ENCODE data around the gene PRXL2A. TPM values are rescaled to one million over a fixed set of nuclear protein-coding genes. Genes with fewer than 3 reads are reported as not detected.

Gene PRXL2A
- total and polyA plus RNA-seq, 10 of the 15 experiments (the other 5 are each of a cell fraction or from before 2014, with no cell fraction given) = 2.8 to 15.6 (median 11.1) TPM

DNA sequence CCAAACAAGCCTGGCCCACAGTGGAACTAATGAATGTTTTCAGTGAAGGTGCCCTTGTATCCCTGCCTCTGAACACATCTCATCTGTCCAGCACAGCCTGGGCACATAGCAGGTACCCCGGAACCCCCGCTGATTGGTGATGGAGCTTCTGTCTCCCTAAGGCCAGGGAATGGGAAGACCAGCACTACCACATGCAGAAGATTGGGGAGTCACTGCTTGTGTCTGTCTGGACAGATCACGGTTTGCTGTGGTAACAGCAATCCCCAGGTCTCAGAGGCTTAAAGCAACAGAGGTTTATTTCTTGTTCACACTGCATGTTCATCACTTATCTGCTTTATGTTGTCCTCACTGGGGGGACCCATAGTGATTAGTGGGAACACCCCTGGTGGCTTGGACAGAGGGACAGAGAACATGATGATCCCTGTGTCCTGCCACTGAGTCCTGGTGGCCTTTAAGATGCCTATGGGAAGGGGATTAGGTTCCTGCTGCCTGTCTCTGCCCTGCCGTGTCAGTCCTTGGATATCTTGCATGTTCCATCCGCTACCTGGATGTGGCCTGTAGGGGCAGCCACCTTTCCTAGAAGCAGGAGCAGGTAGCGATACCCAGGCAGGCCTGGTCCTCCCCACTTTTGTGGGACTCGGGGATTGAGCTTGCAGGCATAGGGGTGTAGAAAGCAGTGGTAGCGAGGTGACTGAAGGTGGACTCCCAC is 49.4 kb downstream of the PRXL2A start:
- no peaks in the 10 kb centered on the region for H3K36me3 ChIP-seq (ENCODE audit: control insufficient read depth in 2 of 2, insufficient read depth in 2 of 2, low read length in 1 of 2)
- TSS peak; percentile 37 for BruUV-seq (replicated peaks)
- no peaks in the 10 kb centered on the region; the same call in 1 of the 2 replicates for H4K20me1 ChIP-seq (ENCODE audit: control insufficient read depth, insufficient read depth)
- ATAC-seq (no peak), DNase-seq (ENCODE audit: low read depth, low spot score) (no peak), FAIRE-seq (no peak)
- H3K4me2 ChIP-seq (ENCODE audit: control insufficient read depth, insufficient read depth) = peak overlapping the region; percentile 51
- SMC1A ChIA-PET (ENCODE audit: uncharacterized antibody, unreplicated experiment) = interaction anchor here (0.9 to 36.0 kb wide), 6 partner anchors 11 to 48 kb away, joined by 3 to 1038 read pairs (median 6); no protein-coding TSS in a partner anchor
- no peaks in the 10 kb centered on the region for H3K27me3 ChIP-seq (replicated peaks in 1 of 2; ENCODE audit: control insufficient read depth in 2 of 2, insufficient read depth in 2 of 2, low read length in 1 of 2)
- peak overlapping the region; percentile 45 for H3K27ac ChIP-seq (ENCODE audit: control insufficient read depth, insufficient read depth)
- no peaks in the 10 kb centered on the region for H3K9me3 ChIP-seq (replicated peaks; ENCODE audit: control insufficient read depth, insufficient read depth, low read length)
- intact Hi-C loops (cut with micrococcal nuclease; ENCODE audit: unreplicated experiment) (loop anchor here (5.0 to 10.0 kb wide), 3 partner anchors 45 to 647 kb away; no protein-coding TSS in a partner anchor), in situ Hi-C loops (cut with MboI) (no loop called here)
- peak overlapping the region; percentile 92 for H3K4me3 ChIP-seq
- RAD21 ChIA-PET (ENCODE audit: unreplicated experiment) = interaction anchor here (1.8 to 21.4 kb wide), 7 partner anchors 7 to 45 kb away, joined by 6 to 412 read pairs (median 32); no protein-coding TSS in a partner anchor
- H3K4me1 ChIP-seq (ENCODE audit: control insufficient read depth, insufficient read depth, low read length) = peaks cover 68% of the 10 kb centered on the region
- CTCF ChIA-PET = interaction anchor here (1.2 to 21.5 kb wide), 7 partner anchors 9 to 43 kb away, joined by 5 to 402 read pairs (median 15); no protein-coding TSS in a partner anchor
- WGBS (ENCODE audit: insufficient coverage, insufficient replicate concordance, low lambda C conversion rate, missing lambda C conversion rate) = 93% methylated on average over 8 of the region's 8 CpGs
- H3K9ac ChIP-seq (ENCODE audit: control insufficient read depth, insufficient read depth, low read length) = peak overlapping the region; percentile 5; the same call in 1 of the 2 replicates
- POLR2A ChIA-PET = interaction anchor here (1.1 to 9.6 kb wide), 4 partner anchors 10 to 45 kb away, joined by 3 to 190 read pairs (median 45); no protein-coding TSS in a partner anchor
- no peak overlapping the region for H2AFZ ChIP-seq (ENCODE audit: control insufficient read depth, low read depth, low read length)
- H3K79me2 ChIP-seq (ENCODE audit: control insufficient read depth, insufficient read depth, low read length) = peaks cover 77% of the 10 kb centered on the region
- TF ChIP-seq, protein P1, sequence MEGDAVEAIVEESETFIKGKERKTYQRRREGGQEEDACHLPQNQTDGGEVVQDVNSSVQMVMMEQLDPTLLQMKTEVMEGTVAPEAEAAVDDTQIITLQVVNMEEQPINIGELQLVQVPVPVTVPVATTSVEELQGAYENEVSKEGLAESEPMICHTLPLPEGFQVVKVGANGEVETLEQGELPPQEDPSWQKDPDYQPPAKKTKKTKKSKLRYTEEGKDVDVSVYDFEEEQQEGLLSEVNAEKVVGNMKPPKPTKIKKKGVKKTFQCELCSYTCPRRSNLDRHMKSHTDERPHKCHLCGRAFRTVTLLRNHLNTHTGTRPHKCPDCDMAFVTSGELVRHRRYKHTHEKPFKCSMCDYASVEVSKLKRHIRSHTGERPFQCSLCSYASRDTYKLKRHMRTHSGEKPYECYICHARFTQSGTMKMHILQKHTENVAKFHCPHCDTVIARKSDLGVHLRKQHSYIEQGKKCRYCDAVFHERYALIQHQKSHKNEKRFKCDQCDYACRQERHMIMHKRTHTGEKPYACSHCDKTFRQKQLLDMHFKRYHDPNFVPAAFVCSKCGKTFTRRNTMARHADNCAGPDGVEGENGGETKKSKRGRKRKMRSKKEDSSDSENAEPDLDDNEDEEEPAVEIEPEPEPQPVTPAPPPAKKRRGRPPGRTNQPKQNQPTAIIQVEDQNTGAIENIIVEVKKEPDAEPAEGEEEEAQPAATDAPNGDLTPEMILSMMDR (IDR thresholded peaks at IDR 0.05 in 2 of 3, conservative IDR thresholded peaks at IDR 0.05 in 1 of 3; ENCODE audit: control insufficient read depth in 2 of 3, extremely low read depth in 1 of 3, insufficient read depth in 1 of 3, low read depth in 3 of 3, low read length in 3 of 3) = 0 out of 6 replicates have a peak, but pooled peaks of 1 of the 3 experiments have one; percentile 6
- TF ChIP-seq, protein P2, sequence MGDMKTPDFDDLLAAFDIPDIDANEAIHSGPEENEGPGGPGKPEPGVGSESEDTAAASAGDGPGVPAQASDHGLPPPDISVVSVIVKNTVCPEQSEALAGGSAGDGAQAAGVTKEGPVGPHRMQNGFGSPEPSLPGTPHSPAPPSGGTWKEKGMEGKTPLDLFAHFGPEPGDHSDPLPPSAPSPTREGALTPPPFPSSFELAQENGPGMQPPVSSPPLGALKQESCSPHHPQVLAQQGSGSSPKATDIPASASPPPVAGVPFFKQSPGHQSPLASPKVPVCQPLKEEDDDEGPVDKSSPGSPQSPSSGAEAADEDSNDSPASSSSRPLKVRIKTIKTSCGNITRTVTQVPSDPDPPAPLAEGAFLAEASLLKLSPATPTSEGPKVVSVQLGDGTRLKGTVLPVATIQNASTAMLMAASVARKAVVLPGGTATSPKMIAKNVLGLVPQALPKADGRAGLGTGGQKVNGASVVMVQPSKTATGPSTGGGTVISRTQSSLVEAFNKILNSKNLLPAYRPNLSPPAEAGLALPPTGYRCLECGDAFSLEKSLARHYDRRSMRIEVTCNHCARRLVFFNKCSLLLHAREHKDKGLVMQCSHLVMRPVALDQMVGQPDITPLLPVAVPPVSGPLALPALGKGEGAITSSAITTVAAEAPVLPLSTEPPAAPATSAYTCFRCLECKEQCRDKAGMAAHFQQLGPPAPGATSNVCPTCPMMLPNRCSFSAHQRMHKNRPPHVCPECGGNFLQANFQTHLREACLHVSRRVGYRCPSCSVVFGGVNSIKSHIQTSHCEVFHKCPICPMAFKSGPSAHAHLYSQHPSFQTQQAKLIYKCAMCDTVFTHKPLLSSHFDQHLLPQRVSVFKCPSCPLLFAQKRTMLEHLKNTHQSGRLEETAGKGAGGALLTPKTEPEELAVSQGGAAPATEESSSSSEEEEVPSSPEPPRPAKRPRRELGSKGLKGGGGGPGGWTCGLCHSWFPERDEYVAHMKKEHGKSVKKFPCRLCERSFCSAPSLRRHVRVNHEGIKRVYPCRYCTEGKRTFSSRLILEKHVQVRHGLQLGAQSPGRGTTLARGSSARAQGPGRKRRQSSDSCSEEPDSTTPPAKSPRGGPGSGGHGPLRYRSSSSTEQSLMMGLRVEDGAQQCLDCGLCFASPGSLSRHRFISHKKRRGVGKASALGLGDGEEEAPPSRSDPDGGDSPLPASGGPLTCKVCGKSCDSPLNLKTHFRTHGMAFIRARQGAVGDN (IDR thresholded peaks at IDR 0.05) = no peak
- no peak for TF ChIP-seq BCL11A (IDR thresholded peaks at IDR 0.05; ENCODE audit: low read depth, low read length)
- TF ChIP-seq BHLHE40 (IDR thresholded peaks at IDR 0.05; ENCODE audit: borderline replicate concordance in 1 of 2, low read depth in 2 of 2, low read length in 1 of 2) = peak in 1 of 2 experiments; percentile 4; a peak in 1 of 4 replicates
- TF ChIP-seq IKZF1 (conservative IDR thresholded peaks at IDR 0.05) = peak; percentile 28; the same call in 1 of the 2 replicates
- TF ChIP-seq KDM1A (IDR thresholded peaks at IDR 0.05; ENCODE audit: borderline replicate concordance) = no peak
- TF ChIP-seq DPF2 (IDR thresholded peaks at IDR 0.05) = no peak
- TF ChIP-seq ESRRA (IDR thresholded peaks at IDR 0.05; ENCODE audit: low read length) = no peak
- no peak for TF ChIP-seq ZNF24 (IDR thresholded peaks at IDR 0.05)
- TF ChIP-seq, protein P3, sequence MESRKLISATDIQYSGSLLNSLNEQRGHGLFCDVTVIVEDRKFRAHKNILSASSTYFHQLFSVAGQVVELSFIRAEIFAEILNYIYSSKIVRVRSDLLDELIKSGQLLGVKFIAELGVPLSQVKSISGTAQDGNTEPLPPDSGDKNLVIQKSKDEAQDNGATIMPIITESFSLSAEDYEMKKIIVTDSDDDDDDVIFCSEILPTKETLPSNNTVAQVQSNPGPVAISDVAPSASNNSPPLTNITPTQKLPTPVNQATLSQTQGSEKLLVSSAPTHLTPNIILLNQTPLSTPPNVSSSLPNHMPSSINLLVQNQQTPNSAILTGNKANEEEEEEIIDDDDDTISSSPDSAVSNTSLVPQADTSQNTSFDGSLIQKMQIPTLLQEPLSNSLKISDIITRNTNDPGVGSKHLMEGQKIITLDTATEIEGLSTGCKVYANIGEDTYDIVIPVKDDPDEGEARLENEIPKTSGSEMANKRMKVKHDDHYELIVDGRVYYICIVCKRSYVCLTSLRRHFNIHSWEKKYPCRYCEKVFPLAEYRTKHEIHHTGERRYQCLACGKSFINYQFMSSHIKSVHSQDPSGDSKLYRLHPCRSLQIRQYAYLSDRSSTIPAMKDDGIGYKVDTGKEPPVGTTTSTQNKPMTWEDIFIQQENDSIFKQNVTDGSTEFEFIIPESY (IDR thresholded peaks at IDR 0.05) = peak; percentile 16; the same call in 1 of the 2 replicates
- TF ChIP-seq, protein P4, sequence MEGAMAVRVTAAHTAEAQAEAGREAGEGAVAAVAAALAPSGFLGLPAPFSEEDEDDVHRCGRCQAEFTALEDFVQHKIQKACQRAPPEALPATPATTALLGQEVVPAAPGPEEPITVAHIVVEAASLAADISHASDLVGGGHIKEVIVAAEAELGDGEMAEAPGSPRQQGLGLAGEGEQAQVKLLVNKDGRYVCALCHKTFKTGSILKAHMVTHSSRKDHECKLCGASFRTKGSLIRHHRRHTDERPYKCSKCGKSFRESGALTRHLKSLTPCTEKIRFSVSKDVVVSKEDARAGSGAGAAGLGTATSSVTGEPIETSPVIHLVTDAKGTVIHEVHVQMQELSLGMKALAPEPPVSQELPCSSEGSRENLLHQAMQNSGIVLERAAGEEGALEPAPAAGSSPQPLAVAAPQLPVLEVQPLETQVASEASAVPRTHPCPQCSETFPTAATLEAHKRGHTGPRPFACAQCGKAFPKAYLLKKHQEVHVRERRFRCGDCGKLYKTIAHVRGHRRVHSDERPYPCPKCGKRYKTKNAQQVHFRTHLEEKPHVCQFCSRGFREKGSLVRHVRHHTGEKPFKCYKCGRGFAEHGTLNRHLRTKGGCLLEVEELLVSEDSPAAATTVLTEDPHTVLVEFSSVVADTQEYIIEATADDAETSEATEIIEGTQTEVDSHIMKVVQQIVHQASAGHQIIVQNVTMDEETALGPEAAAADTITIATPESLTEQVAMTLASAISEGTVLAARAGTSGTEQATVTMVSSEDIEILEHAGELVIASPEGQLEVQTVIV (IDR thresholded peaks at IDR 0.05; ENCODE audit: borderline replicate concordance, partially characterized antibody) = no peak

All from GM12878 (cell line).